HG03442 (cell line): Measurements from ENCODE around the gene COMMD7.
"Not testable (repeated sequence)": the region's sequence is repeated elsewhere in the genome, so short reads cannot be mapped to it uniquely, and the experiment has no call there.

ENCODE experiments used
- ATAC-seq: cut with Tn5 transposase; IDR thresholded peaks from one replicate; pipeline ENCODE4 v1.9.1; 2021; ENCODE audit warnings: mild to moderate bottlenecking, moderate library complexity; ENCODE audit not compliant: unreplicated experiment

COMMD7 gene

GRCh38 chr20:32767418-32768198 is 24.3 kb upstream of the COMMD7 start:
- ATAC-seq: no peak

GRCh38 chr20:32765230-32765875 is 22.1 kb upstream of the COMMD7 start:
- not testable (repeated sequence) for ATAC-seq

- ATAC-seq: no peak
These were observed 21.0 kb upstream of the COMMD7 start for GRCh38 chr20:32764005-32764960.

- ATAC-seq: no peak
These were observed 20.1 kb upstream of the COMMD7 start for GRCh38 chr20:32763202-32764004.

GRCh38 chr20:32762754-32763201 is 19.5 kb upstream of the COMMD7 start:
- peak; percentile 12 for ATAC-seq

- ATAC-seq: peak; percentile 56
These were observed 18.8 kb upstream of the COMMD7 start, which contains the start of gene DNMT3B for GRCh38 chr20:32761831-32762753. Gene DNMT3B (plus strand): TSS chr20:32762385. CDS start chr20:32780324, 17,939 bp downstream.

GRCh38 chr20:32761417-32761830 is 18.2 kb upstream of the COMMD7 start:
- ATAC-seq: no peak

GRCh38 chr20:32756156-32756555 is 12.9 kb upstream of the COMMD7 start:
- ATAC-seq: no peak

GRCh38 chr20:32753731-32754130 is 10.5 kb upstream of the COMMD7 start:
- no peak for ATAC-seq

GRCh38 chr20:32752458-32753250 is 9.4 kb upstream of the COMMD7 start:
- ATAC-seq: no peak

GRCh38 chr20:32751702-32752457 is 8.6 kb upstream of the COMMD7 start:
- ATAC-seq: no peak

GRCh38 chr20:32751293-32751692 is 8.0 kb upstream of the COMMD7 start:
- no peak for ATAC-seq

- no peak for ATAC-seq
These were observed 6.8 kb upstream of the COMMD7 start for GRCh38 chr20:32749914-32750637.

- no peak for ATAC-seq
These were observed 688 bp downstream of the COMMD7 start for GRCh38 chr20:32742322-32743236.

GRCh38 chr20:32741151-32741550 is 2.1 kb downstream of the COMMD7 start:
- no peak for ATAC-seq
